Duodenal mucosa (tissue), 2 donors: ENCODE data around the gene DNAJB1.
A peak's percentile ranks its signal among the peaks of the same experiment; 100 is the strongest.

Experiments
- H3K27ac ChIP-seq: one replicate; pipeline ENCODE4 v1.7.0; 2013; ENCODE audit warnings: low read depth, low read length
- H3K27me3 ChIP-seq, 2 donors: one replicate each; pipeline ENCODE4 v1.7.0; 2013; ENCODE audit warnings: low read length in 2 of 2, control low read depth in 1 of 2; ENCODE audit not compliant: insufficient read depth in 2 of 2, control insufficient read depth in 1 of 2
- H3K36me3 ChIP-seq, 2 donors: one replicate each; pipeline ENCODE4 v1.7.0; 2013; ENCODE audit warnings: low read length in 2 of 2, control low read depth in 1 of 2; ENCODE audit not compliant: insufficient read depth in 2 of 2, control insufficient read depth in 1 of 2
- H3K4me1 ChIP-seq, 2 donors: one replicate each; pipeline ENCODE4 v1.7.0; 2013; ENCODE audit warnings: low read length in 2 of 2, control low read depth in 1 of 2; ENCODE audit not compliant: insufficient read depth in 2 of 2, control insufficient read depth in 1 of 2
- H3K4me3 ChIP-seq, 2 donors: one replicate each; pipeline ENCODE4 v1.7.0; 2013; ENCODE audit warnings: low read length in 2 of 2, low read depth in 1 of 2
- H3K9ac ChIP-seq, 2 donors: one replicate each; pipeline ENCODE4 v1.7.0; 2013; ENCODE audit warnings: low read length in 2 of 2, low read depth in 1 of 2
- H3K9me3 ChIP-seq, 2 donors: one replicate each; pipeline ENCODE4 v1.7.0; 2013; ENCODE audit warnings: low read length in 2 of 2, control low read depth in 1 of 2; ENCODE audit not compliant: control insufficient read depth in 1 of 2

DNAJB1 gene

DNA sequence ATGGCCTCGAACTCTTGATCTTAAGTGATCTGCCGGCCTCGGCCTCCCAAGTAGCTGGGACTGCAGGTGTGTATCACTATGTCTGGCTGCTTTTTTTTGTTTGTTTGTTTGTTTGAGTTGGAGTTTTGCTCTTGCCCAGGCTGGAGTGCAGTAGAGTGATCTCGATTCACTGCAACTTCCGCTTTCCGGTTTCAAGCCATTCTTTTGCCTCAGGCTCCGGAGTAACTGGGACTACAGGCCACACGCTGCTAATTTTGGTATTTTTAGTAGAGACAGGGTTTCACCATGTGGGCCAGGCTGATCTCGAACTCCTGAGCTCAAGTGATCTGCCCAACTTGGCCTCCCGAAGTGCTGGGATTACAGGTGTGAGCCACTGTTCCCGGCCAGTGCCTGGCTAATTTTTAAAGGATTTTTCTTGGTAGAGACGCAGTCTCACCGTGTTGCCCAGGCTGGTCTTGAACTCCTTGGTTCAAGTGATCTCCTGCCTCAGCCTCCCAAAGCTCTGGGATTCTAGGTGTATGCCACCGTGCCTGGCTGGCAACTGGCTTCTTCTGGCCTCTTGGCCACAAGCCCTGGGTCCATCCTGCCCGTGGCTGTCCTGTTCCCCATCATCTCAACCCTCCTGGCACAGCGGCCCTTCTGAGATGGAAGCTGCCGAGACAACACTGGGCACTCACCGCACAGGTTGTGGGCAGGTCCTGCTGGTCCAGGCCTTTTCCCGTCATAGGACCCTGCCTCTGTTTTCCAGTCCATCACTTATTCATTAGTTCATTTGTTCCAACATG lies 22.7 kb upstream of the DNAJB1 start:
- no peaks in the 10 kb centered on the region for H3K9me3 ChIP-seq
- H3K9ac ChIP-seq: no peak overlapping the region
- H3K36me3 ChIP-seq: peaks cover 0 to 2% of the 10 kb centered on the region in 2 donors
- H3K4me1 ChIP-seq: peaks cover 20 to 25% of the 10 kb centered on the region in 2 donors
- H3K27me3 ChIP-seq: no peaks in the 10 kb centered on the region
- no peak overlapping the region for H3K4me3 ChIP-seq
- H3K27ac ChIP-seq: no peak overlapping the region

DNA sequence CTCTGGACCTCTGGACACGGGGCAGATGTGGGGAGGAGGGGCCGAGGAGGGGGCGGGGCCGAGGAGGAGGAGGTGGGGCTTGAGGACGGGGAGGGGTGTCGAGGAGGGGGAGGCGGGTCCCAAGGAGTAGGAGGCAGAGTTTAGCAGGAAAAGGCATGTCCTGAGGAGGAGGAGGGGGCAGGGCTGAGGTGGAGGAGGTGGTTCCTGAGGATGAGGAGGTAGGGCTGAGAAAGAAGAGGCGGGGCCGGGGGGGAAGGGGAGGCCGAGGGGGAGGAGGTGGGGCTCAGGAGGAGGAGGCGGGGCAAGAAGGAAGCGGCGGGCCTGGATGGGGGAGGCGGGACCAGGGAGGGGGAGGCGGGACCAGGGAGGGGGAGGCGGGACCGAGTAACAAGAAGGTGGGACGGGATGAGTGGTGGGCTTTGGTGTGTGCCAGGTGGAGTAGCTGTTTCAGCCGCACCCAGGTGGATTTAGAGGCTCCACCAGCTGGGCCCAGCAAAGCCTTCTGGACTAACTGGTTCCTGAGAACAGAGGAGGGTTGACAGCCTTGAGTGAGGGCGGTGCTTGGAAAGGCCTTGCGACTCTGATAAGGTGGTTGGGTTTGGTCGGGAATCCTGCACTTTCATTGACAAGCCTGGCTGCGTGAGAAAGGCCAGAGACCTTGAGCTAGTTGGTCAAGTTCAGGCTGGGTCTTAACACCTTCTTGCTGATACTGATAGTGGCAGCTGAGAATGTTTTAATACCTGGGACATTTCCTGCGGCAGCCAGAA lies 18.9 kb upstream of the DNAJB1 start:
- no peaks in the 10 kb centered on the region for H3K9me3 ChIP-seq
- H3K27ac ChIP-seq: no peak overlapping the region
- peaks cover 9% of the 10 kb centered on the region in 2 donors for H3K4me1 ChIP-seq
- H3K36me3 ChIP-seq: peaks cover 0 to 8% of the 10 kb centered on the region in 2 donors
- H3K27me3 ChIP-seq: no peaks in the 10 kb centered on the region
- H3K9ac ChIP-seq: no peak overlapping the region
- H3K4me3 ChIP-seq: peak overlapping the region; percentile 50 to 55

- H3K4me3 ChIP-seq: no peak overlapping the region
- no peaks in the 10 kb centered on the region for H3K9me3 ChIP-seq
- H3K27ac ChIP-seq: no peak overlapping the region
- peaks cover 19 to 21% of the 10 kb centered on the region in 2 donors for H3K4me1 ChIP-seq
- H3K27me3 ChIP-seq: no peaks in the 10 kb centered on the region
- H3K36me3 ChIP-seq: peaks cover 0 to 5% of the 10 kb centered on the region in 2 donors
- no peak overlapping the region for H3K9ac ChIP-seq
Measured at GRCh38 chr19:14533450-14533849, 15.3 kb upstream of the DNAJB1 start.

DNA sequence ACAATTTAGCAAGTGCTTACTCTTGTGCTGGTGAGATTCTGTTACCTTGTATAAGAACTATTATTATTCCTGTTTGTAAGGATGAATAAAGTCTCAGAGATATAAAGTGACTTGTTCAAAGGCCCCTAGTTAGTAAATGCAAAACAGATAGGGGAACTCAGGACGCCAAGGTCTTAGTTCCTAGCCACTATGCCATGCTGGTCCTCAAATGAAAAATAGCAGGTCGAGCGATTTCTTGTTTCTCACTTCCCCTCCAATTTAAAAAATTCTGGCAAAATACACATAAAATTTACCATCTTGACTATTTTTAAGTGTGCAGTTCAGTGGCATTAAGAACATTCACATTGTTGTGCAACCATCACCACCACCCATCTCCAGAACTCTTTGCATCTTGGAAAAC lies 12.3 kb upstream of the DNAJB1 start:
- Histone ChIP-seq H3K9ac (peak overlapping the region; percentile 73 to 97), H3K27ac (no peak overlapping the region), H3K4me1 (peaks cover 11 to 12% of the 10 kb centered on the region in 2 donors)

DNA sequence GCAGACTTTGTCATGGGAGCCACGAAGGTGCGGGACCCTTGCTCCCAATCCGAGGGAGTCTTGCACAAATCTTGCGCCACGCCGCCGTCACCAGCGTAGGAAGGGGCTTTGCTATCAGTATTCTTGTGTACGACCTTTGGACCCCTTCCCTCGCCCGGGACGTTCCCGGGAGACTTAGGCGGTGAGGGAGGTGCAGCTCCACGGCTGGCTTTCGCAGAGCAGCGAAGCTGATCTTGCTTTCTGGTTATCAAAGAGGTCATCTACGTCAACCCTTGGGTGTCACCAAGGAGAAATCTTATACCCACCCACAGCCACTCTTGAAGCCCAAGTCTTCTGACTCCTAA lies 11.8 kb upstream of the DNAJB1 start:
- H3K27ac ChIP-seq: peak overlapping the region; percentile 94
- peaks cover 0 to 5% of the 10 kb centered on the region in 2 donors for H3K36me3 ChIP-seq
- no peaks in the 10 kb centered on the region for H3K9me3 ChIP-seq
- H3K4me3 ChIP-seq: peak overlapping the region; percentile 80 to 92
- peak overlapping the region; percentile 73 to 97 for H3K9ac ChIP-seq
- H3K4me1 ChIP-seq: peaks cover 11 to 12% of the 10 kb centered on the region in 2 donors
- no peaks in the 10 kb centered on the region for H3K27me3 ChIP-seq

More for the DNA sequence above, 12.3 kb upstream of the DNAJB1 start:
- H3K9me3 ChIP-seq: no peaks in the 10 kb centered on the region
- peak overlapping the region; percentile 80 to 92 for H3K4me3 ChIP-seq
- no peaks in the 10 kb centered on the region for H3K27me3 ChIP-seq
- H3K36me3 ChIP-seq: peaks cover 0 to 5% of the 10 kb centered on the region in 2 donors

GRCh38 chr19:14529254-14530004 lies 11.2 kb upstream of the DNAJB1 start, which contains the start of gene TECR:
Gene TECR, plus strand, starts transcription at chr19:14529594. Its CDS starts 103 bp downstream, at chr19:14529697.
- Histone ChIP-seq H3K9me3 (no peaks in the 10 kb centered on the region), H3K4me3 (peak within 1 kb of the TSS; percentile 80 to 92), H3K9ac (peak within 1 kb of the TSS; percentile 73 to 97), H3K27ac (peak within 1 kb of the TSS; percentile 94), H3K36me3 (no peaks in the 10 kb centered on the region), H3K27me3 (no peaks in the 10 kb centered on the region), H3K4me1 (peaks cover 11 to 12% of the 10 kb centered on the region in 2 donors)

- no peak overlapping the region for H3K27ac ChIP-seq
Measured at GRCh38 chr19:14528419-14529253, 10.4 kb upstream of the DNAJB1 start.

DNA sequence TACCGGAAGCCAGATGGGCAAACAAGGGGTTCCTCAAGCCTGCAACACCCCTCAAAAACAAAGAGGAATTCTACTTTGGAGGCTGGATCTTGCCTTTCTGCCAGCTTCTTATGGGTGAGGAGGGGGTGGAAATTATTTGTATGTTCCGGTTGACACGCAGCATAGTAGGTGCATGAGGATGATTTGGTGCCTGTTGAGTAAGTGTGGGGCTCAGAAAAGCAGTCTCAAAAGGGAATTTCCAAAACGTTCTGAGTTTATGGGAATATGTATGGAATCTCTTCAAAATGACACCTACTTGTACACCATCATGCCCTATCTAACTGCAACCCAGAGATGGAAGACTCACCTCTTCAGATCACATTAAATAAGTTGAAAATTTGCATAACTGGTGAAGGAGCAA lies 8.2 kb upstream of the DNAJB1 start:
- Histone ChIP-seq H3K9me3 (no peaks in the 10 kb centered on the region), H3K4me1 (peaks cover 16 to 30% of the 10 kb centered on the region in 2 donors), H3K36me3 (no peaks in the 10 kb centered on the region), H3K27ac (no peak overlapping the region), H3K4me3 (no peak overlapping the region), H3K27me3 (no peaks in the 10 kb centered on the region), H3K9ac (no peak overlapping the region)

More at GRCh38 chr19:14528419-14529253, 10.4 kb upstream of the DNAJB1 start:
- H3K4me1 ChIP-seq: peaks cover 11 to 12% of the 10 kb centered on the region in 2 donors
- H3K27me3 ChIP-seq: no peaks in the 10 kb centered on the region
- H3K9me3 ChIP-seq: no peaks in the 10 kb centered on the region
- peak overlapping the region; percentile 55 to 59 for H3K9ac ChIP-seq
- no peaks in the 10 kb centered on the region for H3K36me3 ChIP-seq
- H3K4me3 ChIP-seq: peak overlapping the region; percentile 76 to 80

GRCh38 chr19:14525729-14526128 lies 7.5 kb upstream of the DNAJB1 start:
- Histone ChIP-seq H3K27ac (no peak overlapping the region), H3K27me3 (no peaks in the 10 kb centered on the region), H3K4me3 (no peak overlapping the region), H3K4me1 (peaks cover 16 to 27% of the 10 kb centered on the region in 2 donors), H3K9ac (no peak overlapping the region), H3K36me3 (no peaks in the 10 kb centered on the region), H3K9me3 (no peaks in the 10 kb centered on the region)
